DND-41 (cell line): ENCODE measurements around the gene CT45A9.

Experiments
- EZH2 ChIP-seq: IDR thresholded peaks from 3 replicates; pipeline ENCODE4 v1.6.1; 2012; ENCODE audit warnings: borderline replicate concordance, low read depth, mild to moderate bottlenecking, moderate library complexity, low read length, inconsistent platforms; ENCODE audit not compliant: severe bottlenecking
- TF ChIP-seq, protein P1 (sequence below): IDR thresholded peaks from 2 replicates; pipeline ENCODE4 v1.5.1; 2012; ENCODE audit warnings: borderline replicate concordance, low read length, moderate library complexity, mild to moderate bottlenecking; ENCODE audit not compliant: poor library complexity, severe bottlenecking; ENCODE audit errors: extremely low read depth

DNA sequence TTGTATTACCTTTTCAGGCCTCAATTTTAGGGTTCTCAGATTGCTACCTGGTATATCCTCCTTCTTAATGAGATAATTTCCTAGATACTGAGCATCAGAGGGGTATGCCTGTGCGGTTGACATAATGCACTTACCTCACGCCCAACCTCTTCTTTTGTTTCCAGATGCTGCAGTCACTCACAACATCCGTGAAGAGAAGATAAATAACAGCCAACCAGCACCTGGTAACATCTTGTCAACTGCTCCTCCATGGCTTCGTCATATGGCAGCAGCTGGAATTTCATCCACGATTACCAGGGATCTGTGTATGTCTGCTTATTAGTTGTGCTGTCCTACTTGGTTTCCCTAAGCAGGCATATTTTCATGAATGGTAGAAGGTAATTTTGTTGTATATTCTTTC, 38.6 kb upstream of the CT45A9 start:
- TF ChIP-seq, protein P1, sequence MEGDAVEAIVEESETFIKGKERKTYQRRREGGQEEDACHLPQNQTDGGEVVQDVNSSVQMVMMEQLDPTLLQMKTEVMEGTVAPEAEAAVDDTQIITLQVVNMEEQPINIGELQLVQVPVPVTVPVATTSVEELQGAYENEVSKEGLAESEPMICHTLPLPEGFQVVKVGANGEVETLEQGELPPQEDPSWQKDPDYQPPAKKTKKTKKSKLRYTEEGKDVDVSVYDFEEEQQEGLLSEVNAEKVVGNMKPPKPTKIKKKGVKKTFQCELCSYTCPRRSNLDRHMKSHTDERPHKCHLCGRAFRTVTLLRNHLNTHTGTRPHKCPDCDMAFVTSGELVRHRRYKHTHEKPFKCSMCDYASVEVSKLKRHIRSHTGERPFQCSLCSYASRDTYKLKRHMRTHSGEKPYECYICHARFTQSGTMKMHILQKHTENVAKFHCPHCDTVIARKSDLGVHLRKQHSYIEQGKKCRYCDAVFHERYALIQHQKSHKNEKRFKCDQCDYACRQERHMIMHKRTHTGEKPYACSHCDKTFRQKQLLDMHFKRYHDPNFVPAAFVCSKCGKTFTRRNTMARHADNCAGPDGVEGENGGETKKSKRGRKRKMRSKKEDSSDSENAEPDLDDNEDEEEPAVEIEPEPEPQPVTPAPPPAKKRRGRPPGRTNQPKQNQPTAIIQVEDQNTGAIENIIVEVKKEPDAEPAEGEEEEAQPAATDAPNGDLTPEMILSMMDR = no peak
- TF ChIP-seq EZH2 = no peak
